Measurements from ENCODE around the gene EZR. TPM values are rescaled to one million over a fixed set of nuclear protein-coding genes. Genes with fewer than 3 reads are reported as not detected.

EZR gene
- total and polyA plus RNA-seq, 2 donors (not counting 1 experiment from before 2014, with no cell fraction given), result 227 to 945 TPM

- H3K4me2 ChIP-seq (replicated peaks; ENCODE audit: low read depth, low read length, poor library complexity, severe bottlenecking), result no peak overlapping the region
- peaks cover 4% of the 10 kb centered on the region for H3K4me1 Mint-ChIP-seq
- H3K9ac ChIP-seq (ENCODE audit: low read length), result no peak overlapping the region
- H3K27me3 Mint-ChIP-seq, result no peaks in the 10 kb centered on the region
- 91% methylated on average over 15 of the region's 25 CpGs for WGBS (ENCODE audit: insufficient coverage)
- H3K4me3 Mint-ChIP-seq, result no peak overlapping the region
- ChIA-PET POLR2A (no interaction called here), CTCF (no interaction called here)
- H4K20me1 ChIP-seq (ENCODE audit: control insufficient read depth, insufficient read depth, low read length, poor library complexity, severe bottlenecking), result no peaks in the 10 kb centered on the region
- no peaks in the 10 kb centered on the region for H3K9me3 Mint-ChIP-seq (ENCODE audit: insufficient read depth)
- no peaks in the 10 kb centered on the region for H3K9me3 ChIP-seq (ENCODE audit: control extremely low read depth in 1 of 3, control insufficient read depth in 2 of 3, insufficient read depth in 1 of 3, low read length in 2 of 3)
- H3K79me2 ChIP-seq (ENCODE audit: control insufficient read depth, insufficient read depth, low read length), result no peaks in the 10 kb centered on the region
- H3K4me1 ChIP-seq (ENCODE audit: control insufficient read depth in 2 of 2, insufficient read depth in 2 of 2, low read length in 2 of 2), result peaks cover 7 to 9% of the 10 kb centered on the region in 2 donors
- H3K27ac Mint-ChIP-seq, result peak overlapping the region; percentile 46
- no peak overlapping the region for H2AFZ ChIP-seq (ENCODE audit: insufficient read depth, low read depth, low read length, poor library complexity, severe bottlenecking)
- no peak for TF ChIP-seq CTCF (IDR thresholded peaks at IDR 0.05)
- no peak for TF ChIP-seq EZH2 (IDR thresholded peaks at IDR 0.05; ENCODE audit: borderline replicate concordance, insufficient read depth, low read depth, low read length, poor library complexity, severe bottlenecking)
- ATAC-seq (ENCODE audit: low read depth), result no peak
- DNase-seq, result peak; percentile 21
- no peaks in the 10 kb centered on the region for H3K27me3 ChIP-seq (replicated peaks in 1 of 4; ENCODE audit: control extremely low read depth in 1 of 4, control insufficient read depth in 3 of 4, insufficient read depth in 4 of 4, low read length in 3 of 4)
- intact Hi-C loops (cut with micrococcal nuclease), result no loop called here
- H3K27ac ChIP-seq (ENCODE audit: low read length in 2 of 2), result no peak overlapping the region
- no peaks in the 10 kb centered on the region for H3K36me3 ChIP-seq (replicated peaks in 1 of 2; ENCODE audit: control extremely low read depth in 1 of 2, control insufficient read depth in 1 of 2, extremely low read depth in 1 of 2, insufficient read depth in 2 of 2, low read length in 1 of 2)
- H3K4me3 ChIP-seq (ENCODE audit: control extremely low read depth in 1 of 5, extremely low read depth in 1 of 5, insufficient read depth in 1 of 5, low read depth in 2 of 5, low read length in 4 of 5), result no peak overlapping the region
Observed at GRCh38 chr6:158756977-158757752, 62.0 kb downstream of the EZR start.

GRCh38 chr6:158756126-158756525 lies 63.0 kb downstream of the EZR start:
- Histone ChIP-seq H3K27me3 (replicated peaks in 1 of 4; ENCODE audit: control extremely low read depth in 1 of 4, control insufficient read depth in 3 of 4, insufficient read depth in 4 of 4, low read length in 3 of 4) (no peaks in the 10 kb centered on the region), H3K4me2 (replicated peaks; ENCODE audit: low read depth, low read length, poor library complexity, severe bottlenecking) (no peak overlapping the region), H3K9me3 (ENCODE audit: control extremely low read depth in 1 of 3, control insufficient read depth in 2 of 3, insufficient read depth in 1 of 3, low read length in 2 of 3) (no peaks in the 10 kb centered on the region), H4K20me1 (ENCODE audit: control insufficient read depth, insufficient read depth, low read length, poor library complexity, severe bottlenecking) (no peaks in the 10 kb centered on the region), H3K36me3 (replicated peaks in 1 of 2; ENCODE audit: control extremely low read depth in 1 of 2, control insufficient read depth in 1 of 2, extremely low read depth in 1 of 2, insufficient read depth in 2 of 2, low read length in 1 of 2) (no peaks in the 10 kb centered on the region), H3K4me3 (ENCODE audit: control extremely low read depth in 1 of 5, extremely low read depth in 1 of 5, insufficient read depth in 1 of 5, low read depth in 2 of 5, low read length in 4 of 5) (no peak overlapping the region), H3K4me1 (ENCODE audit: control insufficient read depth in 2 of 2, insufficient read depth in 2 of 2, low read length in 2 of 2) (peaks cover 7 to 9% of the 10 kb centered on the region in 2 donors), H3K9ac (ENCODE audit: low read length) (no peak overlapping the region), H2AFZ (ENCODE audit: insufficient read depth, low read depth, low read length, poor library complexity, severe bottlenecking) (no peak overlapping the region), H3K79me2 (ENCODE audit: control insufficient read depth, insufficient read depth, low read length) (no peaks in the 10 kb centered on the region), H3K27ac (ENCODE audit: low read length in 2 of 2) (no peak overlapping the region)
- POLR2A ChIA-PET, result no interaction called here
- DNase-seq (peak; percentile 20), ATAC-seq (ENCODE audit: low read depth) (no peak)
- CTCF ChIA-PET, result interaction anchor here (0.9 to 1.1 kb wide), 2 partner anchors 203 to 378 kb away, joined by 3 to 4 read pairs; no protein-coding TSS in a partner anchor
- H3K4me3 Mint-ChIP-seq, result no peak overlapping the region
- H3K27ac Mint-ChIP-seq, result no peak overlapping the region
- no peaks in the 10 kb centered on the region for H3K9me3 Mint-ChIP-seq (ENCODE audit: insufficient read depth)
- intact Hi-C loops (cut with micrococcal nuclease), result no loop called here
- no peaks in the 10 kb centered on the region for H3K27me3 Mint-ChIP-seq
- peaks cover 6% of the 10 kb centered on the region for H3K4me1 Mint-ChIP-seq
- TF ChIP-seq EZH2 (IDR thresholded peaks at IDR 0.05; ENCODE audit: borderline replicate concordance, insufficient read depth, low read depth, low read length, poor library complexity, severe bottlenecking), result no peak
- 100% methylated on average over 6 of the region's 9 CpGs for WGBS (ENCODE audit: insufficient coverage)
